Measurements from ENCODE around the gene B3GNT2.
A peak's percentile ranks its signal among the peaks of the same experiment; 100 is the strongest.

Gene B3GNT2

GRCh38 chr2:62205554-62205953 is 9.6 kb downstream of the B3GNT2 start:
- DNase-seq, result no peak

- DNase-seq, result no peak
These were observed 10.1 kb downstream of the B3GNT2 start for GRCh38 chr2:62206024-62206423.

- DNase-seq, result no peak
These were observed 11.6 kb downstream of the B3GNT2 start for GRCh38 chr2:62207491-62207890.

- DNase-seq, result no peak
These were observed 12.3 kb downstream of the B3GNT2 start for GRCh38 chr2:62208074-62208757.

- peak; percentile 36 to 54 for DNase-seq
These were observed 12.8 kb downstream of the B3GNT2 start for GRCh38 chr2:62208758-62209114.

GRCh38 chr2:62209427-62209991 is 13.6 kb downstream of the B3GNT2 start:
- peak in 1 of 2 experiments; percentile 13 for DNase-seq

GRCh38 chr2:62215306-62216064 is 19.6 kb downstream of the B3GNT2 start:
- DNase-seq, result no peak

GRCh38 chr2:62216113-62216512 is 20.2 kb downstream of the B3GNT2 start:
- no peak for DNase-seq

GRCh38 chr2:62216616-62217015 is 20.7 kb downstream of the B3GNT2 start:
- peak in 1 of 2 experiments; percentile 20 for DNase-seq

GRCh38 chr2:62217421-62217820 is 21.5 kb downstream of the B3GNT2 start:
- no peak for DNase-seq

- DNase-seq, result no peak
These were observed 22.1 kb downstream of the B3GNT2 start for GRCh38 chr2:62217970-62218369.

GRCh38 chr2:62219407-62220159 is 23.7 kb downstream of the B3GNT2 start:
- no peak for DNase-seq

GRCh38 chr2:62221141-62221540 is 25.2 kb downstream of the B3GNT2 start:
- no peak for DNase-seq

- no peak for DNase-seq
These were observed 26.3 kb downstream of the B3GNT2 start for GRCh38 chr2:62222171-62222570.

- no peak for DNase-seq
These were observed 26.8 kb downstream of the B3GNT2 start for GRCh38 chr2:62222674-62223073.

GRCh38 chr2:62224976-62225375 is 29.1 kb downstream of the B3GNT2 start:
- DNase-seq, result no peak

GRCh38 chr2:62227386-62228075 is 31.6 kb downstream of the B3GNT2 start:
- no peak for DNase-seq

- DNase-seq, result no peak
These were observed 33.2 kb downstream of the B3GNT2 start for GRCh38 chr2:62229082-62229605.

GRCh38 chr2:62231541-62231940 is 35.6 kb downstream of the B3GNT2 start:
- DNase-seq, result no peak

GRCh38 chr2:62234755-62235655 is 39.1 kb downstream of the B3GNT2 start:
- DNase-seq, result no peak

- no peak for DNase-seq
These were observed 40.6 kb downstream of the B3GNT2 start for GRCh38 chr2:62236499-62236898.
